ENCODE data around the gene KCNH5. TPM values are rescaled to one million over a fixed set of nuclear protein-coding genes. Genes with fewer than 3 reads are reported as not detected.

KCNH5 gene
- polyA plus RNA-seq, 4 donors, result 0.09 to 0.27 (median 0.23) TPM

- DNase-seq (ENCODE audit: low read depth in 4 of 4, low spot score in 3 of 4), result no peak
Measured at GRCh38 chr14:63006531-63006930, 38.7 kb downstream of the KCNH5 start.

GRCh38 chr14:62994096-62994495 lies 51.2 kb downstream of the KCNH5 start:
- DNase-seq (ENCODE audit: low read depth in 4 of 4, low spot score in 3 of 4), result no peak

- DNase-seq (ENCODE audit: low read depth in 4 of 4, low spot score in 3 of 4), result no peak
Measured at GRCh38 chr14:62988967-62989366, 56.3 kb downstream of the KCNH5 start.

- no peak for DNase-seq (ENCODE audit: low read depth in 4 of 4, low spot score in 3 of 4)
Measured at GRCh38 chr14:62983821-62984220, 61.4 kb downstream of the KCNH5 start.

- DNase-seq (ENCODE audit: low read depth in 4 of 4, low spot score in 3 of 4), result no peak
Measured at GRCh38 chr14:62980693-62981092, 64.6 kb downstream of the KCNH5 start.

- no peak for DNase-seq (ENCODE audit: low read depth in 4 of 4, low spot score in 3 of 4)
Measured at GRCh38 chr14:62957562-62957961, 87.7 kb downstream of the KCNH5 start.

GRCh38 chr14:62956413-62956812 lies 88.8 kb downstream of the KCNH5 start:
- DNase-seq (ENCODE audit: low read depth in 4 of 4, low spot score in 3 of 4), result no peak

- DNase-seq (ENCODE audit: low read depth in 4 of 4, low spot score in 3 of 4), result no peak
Measured at GRCh38 chr14:62954165-62954564, 91.1 kb downstream of the KCNH5 start.

- no peak for DNase-seq (ENCODE audit: low read depth in 4 of 4, low spot score in 3 of 4)
Measured at GRCh38 chr14:62952226-62952625, 93.0 kb downstream of the KCNH5 start.

- DNase-seq (ENCODE audit: low read depth in 4 of 4, low spot score in 3 of 4), result no peak
Measured at GRCh38 chr14:62947301-62947700, 98.0 kb downstream of the KCNH5 start.

GRCh38 chr14:62946221-62946620 lies 99.0 kb downstream of the KCNH5 start:
- no peak for DNase-seq (ENCODE audit: low read depth in 4 of 4, low spot score in 3 of 4)

- no peak for DNase-seq (ENCODE audit: low read depth in 4 of 4, low spot score in 3 of 4)
Measured at GRCh38 chr14:62943202-62943601, 102.1 kb downstream of the KCNH5 start.

GRCh38 chr14:62939970-62940369 lies 105.3 kb downstream of the KCNH5 start:
- no peak for DNase-seq (ENCODE audit: low read depth in 4 of 4, low spot score in 3 of 4)

- DNase-seq (ENCODE audit: low read depth in 4 of 4, low spot score in 3 of 4), result no peak
Measured at GRCh38 chr14:62938778-62939177, 106.5 kb downstream of the KCNH5 start.

GRCh38 chr14:62934439-62934838 lies 110.8 kb downstream of the KCNH5 start:
- no peak for DNase-seq (ENCODE audit: low read depth in 4 of 4, low spot score in 3 of 4)

- no peak for DNase-seq (ENCODE audit: low read depth in 4 of 4, low spot score in 3 of 4)
Measured at GRCh38 chr14:62921466-62921865, 123.8 kb downstream of the KCNH5 start.

- no peak for DNase-seq (ENCODE audit: low read depth in 4 of 4, low spot score in 3 of 4)
Measured at GRCh38 chr14:62916551-62916950, 128.7 kb downstream of the KCNH5 start.

GRCh38 chr14:62914873-62915272 lies 130.4 kb downstream of the KCNH5 start:
- DNase-seq (ENCODE audit: low read depth in 4 of 4, low spot score in 3 of 4), result no peak

- DNase-seq (ENCODE audit: low read depth in 4 of 4, low spot score in 3 of 4), result no peak
Measured at GRCh38 chr14:62914025-62914424, 131.2 kb downstream of the KCNH5 start.

- DNase-seq (ENCODE audit: low read depth in 4 of 4, low spot score in 3 of 4), result no peak
Measured at GRCh38 chr14:62908506-62908905, 136.8 kb downstream of the KCNH5 start.

- no peak for DNase-seq (ENCODE audit: low read depth in 4 of 4, low spot score in 3 of 4)
Measured at GRCh38 chr14:62905566-62905965, 139.7 kb downstream of the KCNH5 start.

GRCh38 chr14:62897771-62898170 lies 147.5 kb downstream of the KCNH5 start:
- no peak for DNase-seq (ENCODE audit: low read depth in 4 of 4, low spot score in 3 of 4)

GRCh38 chr14:62896932-62897456 lies 148.3 kb downstream of the KCNH5 start:
- no peak for DNase-seq (ENCODE audit: low read depth in 4 of 4, low spot score in 3 of 4)

Measured in right renal pelvis (tissue), 4 donors.